GM21515 (cell line): ENCODE results near the gene LARGE1.

ENCODE experiments used
- ATAC-seq: cut with Tn5 transposase; IDR thresholded peaks from one replicate; pipeline ENCODE4 v1.9.1; 2021; ENCODE audit not compliant: unreplicated experiment

The LARGE1 gene

GRCh38 chr22:33678523-33678922 lies 241.8 kb downstream of the LARGE1 start:
- ATAC-seq, result no peak

DNA sequence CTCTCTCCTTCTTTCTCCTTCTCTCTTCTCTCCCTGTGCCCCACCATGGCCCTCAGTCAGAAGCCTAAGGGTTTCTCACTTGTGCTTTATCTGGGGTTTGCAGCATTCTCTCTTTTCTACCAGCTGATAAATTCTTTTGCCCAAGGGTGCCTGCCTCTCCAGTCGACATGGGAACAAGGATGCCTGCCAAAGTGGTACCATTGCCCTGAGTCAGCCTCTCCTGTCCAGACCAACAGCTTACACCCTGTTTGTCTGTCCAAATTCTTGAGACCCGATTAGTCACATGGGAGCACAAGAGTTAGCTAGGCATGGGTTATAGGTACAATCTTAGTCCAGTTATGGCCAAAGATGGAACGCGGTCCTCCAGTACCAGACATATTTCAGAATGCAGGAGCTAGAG lies 242.7 kb downstream of the LARGE1 start:
- no peak for ATAC-seq

GRCh38 chr22:33674357-33674756 lies 245.9 kb downstream of the LARGE1 start:
- ATAC-seq, result no peak

DNA sequence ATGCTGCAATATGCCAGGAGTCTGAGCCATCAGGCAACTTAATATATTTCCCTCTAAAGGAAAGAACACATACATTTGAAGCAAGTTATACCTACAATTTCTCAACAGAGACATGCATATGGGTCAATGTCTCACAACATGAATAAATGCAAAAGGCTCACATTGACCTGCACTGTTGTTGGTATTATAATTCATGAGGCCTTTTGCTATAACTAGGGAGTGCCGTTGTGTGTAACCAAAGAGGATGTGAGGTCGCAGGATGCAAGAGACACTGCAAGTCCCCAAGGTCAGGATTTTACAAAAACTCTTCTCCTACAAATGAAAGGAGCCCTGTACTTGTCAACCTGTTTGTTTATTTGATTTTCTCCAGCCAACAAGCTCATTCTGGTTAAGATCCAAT lies 250.5 kb downstream of the LARGE1 start:
- ATAC-seq, result no peak

- ATAC-seq, result no peak
These were observed 253.2 kb downstream of the LARGE1 start for GRCh38 chr22:33666961-33667619.

GRCh38 chr22:33666279-33666960 lies 253.9 kb downstream of the LARGE1 start:
- no peak for ATAC-seq

GRCh38 chr22:33659448-33659847 lies 260.8 kb downstream of the LARGE1 start:
- no peak for ATAC-seq

DNA sequence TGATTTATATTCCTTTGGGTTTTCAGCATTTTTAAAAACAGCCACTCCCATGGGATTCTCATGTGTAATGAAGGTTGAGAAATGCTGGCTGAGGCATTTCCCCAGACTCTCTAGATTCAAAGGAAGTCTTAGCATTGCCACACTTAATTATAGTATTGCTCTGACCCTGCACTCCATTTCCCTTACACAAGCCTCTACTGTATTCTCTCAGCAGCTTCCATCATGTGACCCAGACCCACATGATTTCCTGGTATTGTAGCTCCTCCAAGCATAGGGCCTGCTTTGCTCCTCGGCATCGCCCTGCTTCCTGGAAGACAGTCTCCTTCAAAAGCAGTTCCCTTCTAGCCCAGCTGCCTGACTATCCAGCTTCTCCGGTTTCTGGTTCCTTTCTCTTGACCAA lies 261.5 kb downstream of the LARGE1 start:
- ATAC-seq, result no peak

- no peak for ATAC-seq
These were observed 262.6 kb downstream of the LARGE1 start for GRCh38 chr22:33657670-33658069.

DNA sequence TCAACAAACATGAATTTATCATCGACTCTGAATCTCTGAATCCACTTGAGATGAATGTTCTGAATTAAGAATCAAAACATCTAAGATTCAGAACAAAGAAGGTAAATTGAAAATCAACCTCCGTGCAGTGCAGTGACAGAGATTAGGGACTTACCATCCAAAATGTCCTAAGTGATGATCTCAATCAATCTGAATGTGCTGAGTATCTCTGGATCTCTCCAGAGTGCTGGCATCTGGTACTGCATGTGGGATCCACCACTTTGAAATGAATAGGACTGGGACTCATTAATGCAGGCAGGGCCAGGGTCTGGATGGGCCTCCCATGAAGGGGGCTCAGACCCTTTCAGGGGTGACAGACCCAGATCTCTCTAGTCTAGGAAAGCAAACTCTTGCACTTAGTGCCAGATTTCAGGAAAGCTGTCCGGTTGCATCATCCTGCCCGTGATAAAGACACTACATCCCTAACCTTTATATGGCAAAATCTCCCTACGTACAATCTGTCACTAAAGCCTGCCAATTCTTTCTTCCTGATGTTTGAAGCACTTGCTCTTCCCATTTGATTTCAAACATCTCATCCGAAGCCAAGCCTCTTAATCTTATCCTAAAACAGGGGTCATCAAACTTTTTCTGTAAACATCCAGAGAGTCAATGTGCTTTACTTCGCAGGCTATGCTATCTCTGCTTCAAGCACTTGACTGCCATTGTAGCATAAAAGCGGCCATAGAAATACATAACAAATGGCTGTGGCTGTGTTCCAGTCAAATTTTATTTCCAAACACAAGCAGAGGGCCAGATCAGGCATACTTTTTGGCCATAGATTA lies 263.3 kb downstream of the LARGE1 start:
- ATAC-seq, result no peak

GRCh38 chr22:33654173-33654895 lies 265.9 kb downstream of the LARGE1 start:
- no peak for ATAC-seq

DNA sequence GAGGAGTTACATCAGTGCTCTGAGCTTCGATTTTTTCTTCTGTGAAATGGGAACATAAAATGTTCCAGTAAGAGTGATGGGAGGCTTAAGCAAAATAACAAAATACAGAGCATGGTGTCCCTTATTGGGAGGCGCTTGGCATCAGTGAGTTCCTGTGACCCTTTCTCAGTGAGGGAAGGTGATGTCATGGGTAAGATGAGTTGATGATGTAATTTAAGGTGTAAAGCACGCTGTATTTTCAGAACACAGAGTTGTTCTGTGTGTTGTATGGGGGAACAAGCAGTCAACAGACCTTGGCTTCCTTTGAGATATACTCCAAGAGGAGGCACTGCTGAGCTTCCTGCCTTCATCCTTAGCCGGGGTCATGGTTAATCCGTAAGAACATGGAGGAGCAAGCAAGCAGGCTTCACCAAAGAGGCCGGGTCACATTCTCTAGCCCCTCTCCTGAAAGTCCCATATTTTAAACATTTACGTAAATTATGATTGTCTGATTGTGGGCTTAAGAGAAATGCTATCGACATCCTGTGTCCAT lies 266.7 kb downstream of the LARGE1 start:
- ATAC-seq, result no peak

DNA sequence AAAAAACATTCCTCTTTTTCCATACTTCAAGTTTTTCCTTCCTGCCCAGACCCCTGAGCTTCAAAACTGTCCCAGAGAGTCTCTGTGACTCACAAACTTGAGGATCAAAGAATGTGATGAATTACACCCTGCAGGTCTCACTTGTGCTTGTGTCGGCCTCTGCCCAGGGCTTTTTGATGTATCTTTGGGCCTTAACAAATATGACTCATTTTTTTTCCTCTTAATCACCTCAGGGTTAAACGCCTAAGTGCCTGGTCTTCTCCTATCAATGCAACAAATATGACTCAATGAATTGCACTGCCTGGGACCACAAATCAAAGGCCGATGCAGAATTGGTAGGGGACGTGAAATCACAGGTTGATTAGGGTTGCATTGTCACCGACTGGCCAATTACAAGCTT lies 267.7 kb downstream of the LARGE1 start:
- no peak for ATAC-seq

GRCh38 chr22:33650244-33650643 lies 270.0 kb downstream of the LARGE1 start:
- ATAC-seq, result no peak

DNA sequence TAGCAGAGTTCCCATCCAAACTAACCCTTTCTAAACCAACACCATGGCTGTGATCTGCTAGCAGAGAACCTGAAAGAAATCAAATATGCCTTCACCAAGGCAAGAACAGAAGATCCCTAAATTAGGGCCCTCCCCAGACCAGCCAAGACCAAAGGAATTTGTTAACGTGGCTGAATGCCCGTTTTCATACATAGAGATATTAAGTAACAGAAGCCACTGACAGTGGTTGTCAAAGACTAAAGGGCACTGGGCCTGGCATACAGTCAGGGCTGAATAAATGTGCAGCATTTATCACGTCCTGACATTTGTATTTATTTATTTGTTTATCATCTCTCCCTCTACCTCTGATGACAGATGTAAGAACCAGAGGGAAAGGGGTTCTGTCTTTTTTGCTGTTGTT lies 271.8 kb downstream of the LARGE1 start:
- no peak for ATAC-seq

DNA sequence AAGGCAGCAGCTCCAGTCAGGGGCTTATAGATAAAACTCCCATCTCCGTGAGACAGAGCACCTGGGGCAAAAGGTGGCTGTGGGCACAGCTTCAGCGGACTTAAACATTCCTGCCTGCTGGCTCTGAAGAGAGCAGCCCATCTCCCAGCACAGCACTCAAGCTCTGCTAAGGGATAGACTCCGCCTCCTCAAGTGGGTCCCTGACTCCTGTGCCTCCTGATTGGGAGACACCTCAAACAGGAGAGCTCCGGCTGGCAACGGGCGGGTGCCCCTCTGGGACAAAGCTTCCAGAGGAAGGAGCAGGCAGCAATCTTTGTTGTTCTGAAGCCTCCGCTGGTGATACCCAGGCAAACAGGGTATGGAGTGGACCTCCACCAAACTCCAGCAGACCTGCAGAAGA lies 279.4 kb downstream of the LARGE1 start:
- no peak for ATAC-seq

- ATAC-seq, result no peak
These were observed 280.6 kb downstream of the LARGE1 start for GRCh38 chr22:33639588-33640254.

- no peak for ATAC-seq
These were observed 284.5 kb downstream of the LARGE1 start for GRCh38 chr22:33635766-33636165.

DNA sequence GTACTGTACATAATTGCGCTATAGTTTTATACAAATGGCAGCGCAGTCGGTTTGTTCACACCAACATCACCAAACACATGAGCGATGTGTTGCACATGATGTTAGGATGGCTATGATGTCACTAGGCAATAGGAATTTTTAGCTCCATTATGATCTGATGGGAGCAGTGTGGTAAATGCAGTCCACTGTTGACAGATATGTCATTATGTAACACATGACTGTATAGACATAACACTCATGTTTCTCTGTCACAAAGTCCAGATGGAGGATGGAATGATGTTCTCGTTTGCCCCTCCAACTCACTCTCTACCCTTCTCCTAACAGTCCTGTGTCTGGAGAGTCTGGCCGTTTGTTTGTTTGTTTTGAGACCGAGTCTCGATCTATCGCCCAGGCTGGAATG lies 288.5 kb downstream of the LARGE1 start:
- no peak for ATAC-seq

DNA sequence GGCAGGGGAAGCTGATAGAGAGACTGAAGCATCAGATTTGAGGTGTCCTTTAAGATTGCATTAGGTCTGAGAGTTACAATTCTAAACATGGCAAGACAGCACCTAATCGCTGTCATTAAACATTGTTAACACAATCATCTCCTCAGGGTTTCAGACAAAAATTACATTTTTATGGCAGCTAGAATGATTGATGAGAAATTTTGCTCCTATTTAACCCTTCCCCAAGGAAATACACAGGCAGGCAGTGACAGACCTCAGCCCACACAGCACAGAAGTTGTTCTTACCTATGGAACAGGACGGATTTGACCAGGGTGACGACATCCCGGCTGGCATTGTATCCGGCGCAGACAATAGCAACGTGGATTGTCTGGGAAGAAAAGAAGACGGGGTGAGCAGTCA lies 294.3 kb downstream of the LARGE1 start:
- ATAC-seq, result no peak

- no peak for ATAC-seq
These were observed 300.2 kb downstream of the LARGE1 start for GRCh38 chr22:33620085-33620484.
